Measurements from ENCODE around the gene FARS2. TPM values are rescaled to one million over a fixed set of nuclear protein-coding genes. Genes with fewer than 3 reads are reported as not detected.

Gene FARS2
- total and polyA plus RNA-seq, 9 of the 15 experiments (the other 6 are each of a cell fraction or from before 2014, with no cell fraction given), result 16.5 to 62.2 (median 27.0) TPM

GRCh38 chr6:5373430-5373829 is 112.1 kb downstream of the FARS2 start (continued):
- TF ChIP-seq ZNF407 (IDR thresholded peaks at IDR 0.05; ENCODE audit: low read depth) (no peak), GABPA (tag; conservative IDR thresholded peaks at IDR 0.05; ENCODE audit: low read depth) (no peak), ILF3 (IDR thresholded peaks at IDR 0.05; ENCODE audit: borderline replicate concordance) (no peak), RHOXF2B (CRISPR knock-in tag; conservative IDR thresholded peaks at IDR 0.05) (no peak), TEAD4 (IDR thresholded peaks at IDR 0.05; ENCODE audit: low read length) (no peak), TEAD4 (CRISPR knock-in tag; IDR thresholded peaks at IDR 0.05; ENCODE audit: borderline replicate concordance) (no peak), MEF2D (tag; conservative IDR thresholded peaks at IDR 0.05; ENCODE audit: low read depth) (no peak), POU5F1 (IDR thresholded peaks at IDR 0.05; ENCODE audit: borderline replicate concordance, low read depth, low read length, partially characterized antibody) (no peak), ZBTB17 (CRISPR knock-in tag; IDR thresholded peaks at IDR 0.05) (no peak), KLF6 (CRISPR knock-in tag; IDR thresholded peaks at IDR 0.05; ENCODE audit: borderline replicate concordance) (no peak)
